CD4-positive, alpha-beta T cell treated with Interleukin-6 at 100 ng/mL for 8 hours (primary cell): Measurements from ENCODE around the gene SNX9.

ENCODE experiments used
- DNase-seq: peaks from one replicate; pipeline ENCODE4 v3.0.0-alpha.2; 2020; ENCODE audit warnings: mixed read lengths, low spot score

Gene SNX9

GRCh38 chr6:157859775-157860504, 36.9 kb downstream of the SNX9 start:
- no peak for DNase-seq

GRCh38 chr6:157860505-157860991, 37.5 kb downstream of the SNX9 start:
- DNase-seq = peak; percentile 47

DNA sequence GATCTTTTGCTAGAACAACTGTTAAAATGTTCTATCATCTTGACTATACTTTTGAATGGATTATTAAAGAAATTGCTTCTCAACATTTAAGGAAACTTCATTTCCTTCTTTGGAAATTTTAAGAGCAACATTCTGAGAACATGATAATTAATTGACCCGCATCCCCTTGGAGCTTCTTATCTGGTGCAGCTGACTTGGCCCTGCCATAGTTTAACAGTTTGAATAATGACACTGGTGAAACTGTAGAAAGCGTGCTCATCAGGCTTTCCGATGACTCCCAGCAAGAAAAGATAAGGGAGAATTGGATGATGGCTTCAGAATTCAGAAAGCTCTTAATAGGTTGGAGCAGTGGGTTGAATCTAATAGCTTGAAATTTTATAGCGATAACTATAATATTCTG, 38.1 kb downstream of the SNX9 start:
- no peak for DNase-seq

DNA sequence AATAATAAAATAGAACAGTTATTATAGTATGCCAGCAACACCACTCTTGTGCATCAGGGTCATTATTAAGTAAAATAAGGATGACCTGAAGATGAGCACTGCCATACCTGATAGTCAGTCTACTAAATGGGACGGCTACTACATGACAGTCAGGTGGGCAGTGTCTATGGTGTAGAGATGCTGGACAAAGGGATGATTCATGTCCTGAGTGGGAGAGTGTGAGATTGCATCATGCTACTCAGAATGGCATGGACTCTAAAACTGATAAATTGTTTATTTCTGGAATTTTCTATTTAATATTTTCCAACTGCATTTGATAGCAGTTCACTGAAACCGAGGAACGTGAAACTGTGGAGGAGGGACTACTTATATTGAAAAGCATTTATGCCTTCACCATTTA, 38.8 kb downstream of the SNX9 start:
- no peak for DNase-seq

DNA sequence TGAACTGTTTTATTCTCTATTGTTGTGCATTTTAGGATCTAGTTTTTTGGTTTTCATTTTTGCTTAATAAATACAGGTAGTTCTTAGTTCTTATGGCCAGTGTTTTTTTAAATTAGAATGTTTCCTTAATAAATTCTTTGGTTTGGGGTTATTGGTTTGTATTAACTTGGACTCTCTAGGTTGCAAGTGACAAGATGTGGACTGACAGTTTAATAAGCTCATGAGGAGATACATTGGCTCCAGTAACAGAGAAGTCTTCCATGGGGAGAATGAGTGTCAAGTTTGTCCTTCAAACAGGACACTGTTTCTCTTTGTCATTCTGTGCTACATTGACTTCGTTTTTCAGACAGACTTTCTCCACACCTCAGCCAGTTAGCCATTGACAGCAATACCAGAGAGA, 39.7 kb downstream of the SNX9 start:
- DNase-seq = no peak

GRCh38 chr6:157864185-157864761, 41.2 kb downstream of the SNX9 start:
- DNase-seq = no peak

- no peak for DNase-seq
Measured at GRCh38 chr6:157865249-157865648, 42.2 kb downstream of the SNX9 start.

- DNase-seq = peak; percentile 35
Measured at GRCh38 chr6:157867155-157867559, 44.1 kb downstream of the SNX9 start.

GRCh38 chr6:157867981-157868380, 44.9 kb downstream of the SNX9 start:
- DNase-seq = no peak

DNA sequence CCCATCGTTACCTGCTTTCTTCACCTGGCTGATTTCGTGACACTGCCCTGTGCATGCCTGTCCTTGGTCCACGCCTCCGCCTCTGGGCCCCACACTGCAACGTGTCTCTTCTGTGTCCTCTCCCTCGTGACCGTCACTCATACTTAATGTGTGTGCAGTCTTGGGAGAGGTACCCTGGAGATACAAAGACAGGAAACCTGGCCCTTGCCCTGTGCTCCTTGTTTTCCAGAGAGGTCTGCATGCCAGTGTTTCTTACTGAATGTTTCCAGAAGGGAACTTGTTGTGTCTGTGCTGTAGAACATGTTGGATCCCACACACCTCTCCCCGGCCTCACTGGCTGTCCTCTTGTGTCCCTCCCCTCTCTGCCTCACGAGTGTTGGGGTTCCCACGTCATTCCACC, 45.8 kb downstream of the SNX9 start:
- DNase-seq = no peak

DNA sequence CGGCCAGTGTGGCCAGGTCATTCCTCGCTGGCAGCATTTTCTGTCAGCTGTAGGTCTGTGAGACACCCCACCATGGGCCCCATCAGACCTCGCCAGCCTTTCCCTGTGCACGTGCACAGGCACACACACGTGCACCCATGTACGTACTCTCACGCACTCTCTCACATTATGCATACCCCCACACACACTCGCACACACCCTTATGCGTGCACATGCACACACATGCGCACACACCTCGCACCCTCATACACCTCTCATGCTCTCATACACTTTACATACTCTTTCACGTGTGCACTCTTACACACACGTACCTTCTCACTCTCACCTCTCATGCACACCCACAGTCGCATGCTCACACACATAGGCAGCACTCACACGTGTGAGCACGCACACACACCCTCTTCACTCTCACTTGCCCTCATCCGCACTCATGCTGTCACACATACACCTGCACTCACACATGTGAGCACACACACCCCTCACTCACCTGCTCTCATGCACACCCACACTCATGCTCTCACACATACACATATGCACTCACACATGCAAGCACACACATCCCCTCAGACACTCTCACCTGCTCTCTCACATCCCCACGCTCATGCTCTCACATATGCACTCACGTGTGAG, 46.7 kb downstream of the SNX9 start:
- no peak for DNase-seq

GRCh38 chr6:157873735-157874344, 50.8 kb downstream of the SNX9 start:
- peak; percentile 78 for DNase-seq

- DNase-seq = no peak
Measured at GRCh38 chr6:157877149-157877548, 54.1 kb downstream of the SNX9 start.

DNA sequence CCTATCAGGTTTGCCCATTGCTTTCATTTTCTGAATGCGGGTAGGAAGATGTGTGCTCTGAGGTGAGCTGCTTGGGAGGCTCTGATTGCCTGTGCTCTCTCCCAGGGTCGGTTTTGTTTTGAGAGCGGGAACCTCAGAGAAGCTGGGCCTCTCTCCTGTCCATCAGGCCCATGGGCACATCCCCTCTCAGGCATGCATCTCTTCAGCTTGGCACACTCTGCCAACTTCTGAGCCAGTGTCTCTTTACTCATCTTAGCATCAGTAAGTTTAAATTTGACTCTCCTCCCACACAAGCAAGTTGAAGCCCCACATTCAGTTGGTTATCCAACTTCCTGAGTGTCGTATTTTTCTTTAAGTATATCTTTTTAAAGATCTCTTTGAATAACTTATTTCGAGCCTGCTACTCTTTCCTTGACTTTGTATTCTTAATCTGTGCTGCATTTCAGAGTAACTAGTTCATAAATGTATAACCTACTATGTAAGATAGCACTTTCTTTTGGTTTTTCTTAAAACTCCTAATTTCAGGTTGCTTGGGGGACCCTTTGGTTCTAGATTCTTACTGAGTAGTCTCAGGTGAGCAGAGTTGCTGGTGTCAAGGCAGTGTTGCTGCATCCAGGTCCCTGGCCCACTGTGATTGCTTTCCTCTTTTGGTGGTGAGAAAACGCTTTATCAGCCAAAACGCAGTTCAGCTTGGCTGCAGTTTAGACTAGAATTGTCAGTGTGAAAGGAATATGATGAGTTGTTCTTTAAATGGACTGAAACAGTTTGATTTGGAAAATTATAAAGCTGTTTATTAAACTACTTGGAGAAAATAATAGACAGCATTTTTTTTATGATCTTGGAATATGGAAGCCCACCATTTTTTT, 54.8 kb downstream of the SNX9 start:
- DNase-seq = no peak

DNA sequence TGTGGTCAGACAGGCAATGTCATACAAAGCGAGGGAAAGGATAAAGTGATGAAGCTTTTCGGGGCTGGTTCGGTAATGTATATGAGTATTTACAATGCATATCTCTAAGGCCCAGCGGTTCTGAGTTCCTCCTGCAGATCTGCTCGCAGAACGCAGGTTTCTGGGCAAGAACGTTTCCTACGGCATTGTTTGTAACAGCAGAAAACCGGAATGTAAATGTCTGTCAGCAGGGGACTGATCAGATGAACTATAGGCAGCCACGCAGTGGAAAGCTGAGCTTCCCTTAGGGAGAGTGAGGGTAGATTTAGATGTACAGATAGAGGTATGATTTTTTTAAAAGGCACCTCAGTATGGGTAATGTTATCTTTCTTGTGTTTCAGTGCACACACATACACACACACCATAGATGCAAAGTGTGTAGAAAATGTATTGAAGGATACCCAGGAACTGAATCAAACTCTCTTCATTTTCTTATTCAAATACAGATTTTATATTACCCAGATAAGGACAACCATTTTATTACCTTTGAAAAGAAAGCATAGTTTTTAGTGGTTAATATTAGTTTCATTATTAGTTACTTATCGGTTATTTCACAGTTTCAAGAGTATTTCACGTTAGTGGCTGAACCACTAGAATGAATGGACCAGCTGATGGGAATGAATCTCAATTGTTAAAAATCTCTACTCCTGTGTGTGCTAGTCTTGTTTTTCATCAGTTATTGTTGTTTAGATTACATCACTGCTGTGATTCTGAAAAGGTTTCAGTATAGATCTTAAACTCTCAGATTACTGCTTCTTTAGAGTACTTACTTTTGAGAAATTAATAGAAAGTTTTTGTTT, 56.2 kb downstream of the SNX9 start:
- no peak for DNase-seq

- no peak for DNase-seq
Measured at GRCh38 chr6:157879873-157880254, 56.8 kb downstream of the SNX9 start.

DNA sequence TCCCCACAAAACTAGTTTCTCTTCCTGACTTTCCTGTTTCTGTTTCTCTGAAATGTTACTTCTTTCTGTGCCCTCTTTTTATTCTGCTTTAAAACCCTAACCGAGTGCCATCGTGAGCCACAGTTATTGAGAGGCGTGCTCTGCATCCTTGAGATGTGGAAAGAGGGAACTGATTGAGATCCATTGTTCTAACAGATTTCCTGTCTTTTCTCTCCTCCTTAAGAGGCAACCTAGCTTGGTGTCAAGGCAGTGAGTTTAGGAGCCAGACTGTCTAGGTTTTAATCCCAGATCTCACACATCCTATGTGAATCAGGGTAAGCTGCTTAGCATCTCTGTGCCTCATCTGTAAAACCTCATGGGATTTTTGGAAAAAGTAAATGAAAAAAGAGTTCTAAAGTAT, 57.5 kb downstream of the SNX9 start:
- no peak for DNase-seq

DNA sequence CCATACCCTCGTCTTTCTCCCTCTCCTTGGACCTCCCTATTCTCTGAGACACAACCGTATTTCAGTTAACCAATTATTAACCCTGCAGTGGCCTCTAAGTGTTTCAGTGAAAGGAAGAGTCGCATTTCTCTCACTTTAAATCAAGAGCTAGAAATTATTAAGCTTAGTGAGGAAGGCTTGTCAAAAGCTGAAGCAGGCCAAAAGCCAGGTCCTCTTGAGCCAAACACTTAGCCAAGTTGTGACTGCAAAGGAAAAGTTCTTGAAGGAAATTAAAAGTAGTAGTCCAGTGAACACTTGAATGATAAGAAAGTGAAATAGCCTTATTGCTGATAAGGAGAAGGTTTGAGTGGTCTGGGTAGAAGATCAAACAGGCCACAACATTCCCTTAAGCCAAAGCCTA, 58.3 kb downstream of the SNX9 start:
- DNase-seq = no peak

- DNase-seq = peak; percentile 7
Measured at GRCh38 chr6:157884756-157885155, 61.7 kb downstream of the SNX9 start.

GRCh38 chr6:157885211-157885788, 62.3 kb downstream of the SNX9 start:
- peak; percentile 64 for DNase-seq

GRCh38 chr6:157885876-157886275, 62.8 kb downstream of the SNX9 start:
- DNase-seq = no peak
